SK-N-SH (cell line): ENCODE data around the gene NFIX. TPM values are rescaled to one million over a fixed set of nuclear protein-coding genes. Genes with fewer than 3 reads are reported as not detected.

Experiments used
- CTCF ChIA-PET: fragments of 300-600, 350-600 bp; formaldehyde crosslinking; extraction: SDS; loops from one replicate; lab custom pipeline; 2021; lab: Yijun Ruan, JAX
- POLR2A ChIA-PET: fragments of 350-600 bp; sonication (Branson Sonifier 250); formaldehyde crosslinking; extraction: SDS; loops from one replicate; lab custom pipeline; 2020; ENCODE audit warnings: antibody characterized with exemption, inconsistent platforms; lab: Yijun Ruan, JAX
- DNase-seq: peaks from one replicate; pipeline ENCODE4 v3.0.0; 2012
- H2AFZ ChIP-seq: fragments of 200-600 bp; sonication (generic); 2 replicates; pipeline ENCODE4 v1.8.1; 2016; ENCODE audit warnings: antibody characterized with exemption, mild to moderate bottlenecking, low read depth
- H3F3A ChIP-seq: fragments of 200-600 bp; sonication (generic); replicated peaks from 2 replicates; pipeline ENCODE3; 2016; ENCODE audit warnings: antibody characterized with exemption, mild to moderate bottlenecking; ENCODE audit not compliant: insufficient read depth
- H3K27ac ChIP-seq, 2 experiments: fragments of 200-500 bp in 1 of 2; fragments of 200-600 bp in 1 of 2; sonication (Bioruptor generic) in 1 of 2; sonication (generic), shearing (Covaris generic) in 1 of 2; 2 replicates each; pipeline versions ENCODE4 v1.5.1 to v1.6.1; 2014 to 2016; ENCODE audit warnings: low read depth in 2 of 2, inconsistent platforms in 1 of 2, low read length in 1 of 2, mild to moderate bottlenecking in 1 of 2, mixed read lengths in 1 of 2
- H3K27me3 ChIP-seq: fragments of 200-600 bp; sonication (generic), shearing (Covaris generic); 2 replicates; pipeline ENCODE4 v1.6.1; 2016; ENCODE audit warnings: mixed run types; ENCODE audit not compliant: insufficient read depth
- H3K36me3 ChIP-seq, 2 experiments: fragments of 200-500 bp in 1 of 2; fragments of 200-600 bp in 1 of 2; sonication (Bioruptor generic) in 1 of 2; sonication (generic) in 1 of 2; replicated peaks in 1 of 2; 2 replicates each; pipeline versions ENCODE3 to v1.5.1; 2014 to 2016; ENCODE audit warnings: low read length in 1 of 2, mild to moderate bottlenecking in 1 of 2; ENCODE audit not compliant: insufficient read depth in 2 of 2, control insufficient read depth in 1 of 2
- H3K4me1 ChIP-seq, 2 experiments: fragments of 200-500 bp in 1 of 2; fragments of 200-600 bp in 1 of 2; sonication (Bioruptor generic) in 1 of 2; sonication (generic), shearing (Covaris generic) in 1 of 2; 2 replicates each; pipeline versions ENCODE4 v1.5.1 to v1.6.1; 2014 to 2016; ENCODE audit warnings: low read depth in 1 of 2, low read length in 1 of 2, mixed run types in 1 of 2; ENCODE audit not compliant: insufficient read depth in 2 of 2, control insufficient read depth in 1 of 2
- H3K4me2 ChIP-seq: fragments of 200-600 bp; sonication (generic), shearing (Covaris generic); 2 replicates; pipeline ENCODE4 v1.6.1; 2017; ENCODE audit warnings: mixed run types
- H3K4me3 ChIP-seq, 2 experiments: fragments of 200-500 bp in 1 of 2; fragments of 200-600 bp in 1 of 2; sonication (Bioruptor generic) in 1 of 2; sonication (generic), shearing (Covaris generic) in 1 of 2; 2 replicates each; pipeline versions ENCODE4 v1.5.1 to v1.8.1; 2014 to 2016; ENCODE audit warnings: low read depth in 2 of 2, inconsistent platforms in 1 of 2, low read length in 1 of 2, mild to moderate bottlenecking in 1 of 2, mixed read lengths in 1 of 2, moderate library complexity in 1 of 2
- H3K79me2 ChIP-seq: fragments of 200-600 bp; sonication (generic); 2 replicates; pipeline ENCODE4 v1.8.1; 2017; ENCODE audit warnings: mild to moderate bottlenecking; ENCODE audit not compliant: insufficient read depth
- H3K9ac ChIP-seq: fragments of 200-600 bp; sonication (generic); 2 replicates; pipeline ENCODE4 v1.6.1; 2017; ENCODE audit warnings: mixed run types
- H3K9me2 ChIP-seq: fragments of 200-600 bp; sonication (generic); 2 replicates; pipeline ENCODE4 v1.6.1; 2017; ENCODE audit warnings: mixed run types
- H3K9me3 ChIP-seq: fragments of 200-600 bp; sonication (generic); 2 replicates; pipeline ENCODE4 v1.6.1; 2017; ENCODE audit warnings: mixed run types, mild to moderate bottlenecking, moderate library complexity
- H4K20me1 ChIP-seq: fragments of 200-600 bp; sonication (generic); 2 replicates; pipeline ENCODE4 v1.6.1; 2017; ENCODE audit warnings: mild to moderate bottlenecking, mixed run types; ENCODE audit not compliant: insufficient read depth
- CHD2 ChIP-seq: fragments of 150-350 bp; IDR thresholded peaks from 2 replicates; pipeline ENCODE4 v1.6.1; 2018; ENCODE audit warnings: low read length; ENCODE audit not compliant: partially characterized antibody
- ELF1 ChIP-seq: IDR thresholded peaks from 2 replicates; pipeline ENCODE4 v1.4.0; 2012
- EZH2phosphoT487 ChIP-seq: fragments of 200-600 bp; sonication (generic); IDR thresholded peaks from 2 replicates; pipeline ENCODE4 v1.6.1; 2017; ENCODE audit warnings: low read depth, mixed run types, mild to moderate bottlenecking, antibody characterized with exemption, moderate library complexity, borderline replicate concordance
- FOSL2 ChIP-seq: IDR thresholded peaks from 2 replicates; pipeline ENCODE4 v1.4.0; 2012; ENCODE audit warnings: low read depth, mild to moderate bottlenecking, moderate library complexity, borderline replicate concordance
- FOXJ3 ChIP-seq: sonication (generic); formaldehyde crosslinking; IDR thresholded peaks from 2 replicates; pipeline ENCODE4 v1.5.1; 2020; ENCODE audit warnings: mild to moderate bottlenecking, missing genetic modification reagents
- FOXM1 ChIP-seq: IDR thresholded peaks from 2 replicates; pipeline ENCODE4 v1.4.0; 2012; ENCODE audit warnings: low read depth, mild to moderate bottlenecking
- GABPA ChIP-seq: IDR thresholded peaks from 2 replicates; pipeline ENCODE4 v1.4.0; 2012; ENCODE audit warnings: low read depth, mild to moderate bottlenecking
- IRF3 ChIP-seq: fragments of 150-350 bp; IDR thresholded peaks from 2 replicates; pipeline ENCODE4 v1.6.1; 2016; ENCODE audit warnings: mild to moderate bottlenecking, low read depth, low read length
- MAX ChIP-seq: IDR thresholded peaks from 2 replicates; pipeline ENCODE4 v1.4.0; 2012; ENCODE audit warnings: low read depth
- MEF2A ChIP-seq: IDR thresholded peaks from 2 replicates; pipeline ENCODE4 v1.4.0; 2012; ENCODE audit warnings: low read depth, borderline replicate concordance
- MXI1 ChIP-seq: IDR thresholded peaks from 2 replicates; pipeline ENCODE4 v1.6.1; 2012; ENCODE audit warnings: mild to moderate bottlenecking, low read depth, low read length, improper control_type of control experiment
- NFIC ChIP-seq: IDR thresholded peaks from 2 replicates; pipeline ENCODE4 v1.4.0; 2012; ENCODE audit warnings: borderline replicate concordance
- PBX3 ChIP-seq: IDR thresholded peaks from 2 replicates; pipeline ENCODE4; 2012
- POLR2AphosphoS5 ChIP-seq: IDR thresholded peaks from 2 replicates; pipeline ENCODE4 v1.6.1; 2012; ENCODE audit warnings: low read depth, low read length
- RCOR1 ChIP-seq: fragments of 150-350 bp; IDR thresholded peaks from 2 replicates; pipeline ENCODE4 v1.6.1; 2017; ENCODE audit warnings: antibody characterized with exemption, low read length
- RFX5 ChIP-seq: IDR thresholded peaks from 2 replicates; pipeline ENCODE4 v1.6.1; 2012; ENCODE audit warnings: mild to moderate bottlenecking, improper control_type of control experiment, low read length
- RXRA ChIP-seq: IDR thresholded peaks from 2 replicates; pipeline ENCODE4 v1.4.0; 2012; ENCODE audit warnings: low read depth, mild to moderate bottlenecking, borderline replicate concordance
- TCF12 ChIP-seq: IDR thresholded peaks from 2 replicates; pipeline ENCODE4 v1.4.0; 2012
- YY1 ChIP-seq: IDR thresholded peaks from 2 replicates; pipeline ENCODE4 v1.4.0; 2012; ENCODE audit warnings: low read depth, mild to moderate bottlenecking
- WGBS: methylation state at CpG from one replicate; pipeline ENCODE4 v1.1.6; 2017; ENCODE audit warnings: low lambda C conversion rate; 5-methylcytosine and 5-hydroxymethylcytosine counted together
- polyA plus RNA-seq, 3 experiments: library from polyadenylated mRNA; depleted of rRNA; stranded (reverse); fragments of >200 nt; gene quantifications; 2 replicates each; pipeline ENCODE4 v1.2.3, GENCODE V29; 2012
- TF ChIP-seq, protein P1 (sequence below): fragments of 150-350 bp; IDR thresholded peaks from 2 replicates; pipeline ENCODE4 v1.6.1; 2017; ENCODE audit warnings: antibody characterized with exemption, low read length, low read depth, borderline replicate concordance
- TF ChIP-seq, protein P2 (sequence below): IDR thresholded peaks from 2 replicates; pipeline ENCODE4 v1.6.1; 2012; ENCODE audit warnings: mild to moderate bottlenecking, low read depth, low read length, moderate library complexity

The NFIX gene
- polyA plus RNA-seq, 1 of the 3 experiments (the other 2 are of a cell fraction) = 14.8 TPM

DNA sequence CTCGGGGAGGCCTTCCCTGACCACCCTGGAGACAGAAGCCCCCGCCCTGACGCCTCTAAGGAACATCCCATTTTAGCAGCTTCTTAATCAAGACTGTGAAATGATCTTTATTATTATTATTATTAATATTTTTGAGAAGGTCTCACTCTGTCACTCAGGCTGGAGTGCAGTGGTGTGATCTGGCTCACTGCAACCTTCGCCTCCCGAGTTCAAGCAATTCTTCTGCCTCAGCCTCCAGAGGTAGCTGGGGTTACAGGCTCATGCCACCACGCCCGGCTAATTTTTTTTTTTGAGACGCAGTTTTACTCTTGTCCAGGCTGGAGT is 29.5 kb upstream of the NFIX start (continued):
- TF ChIP-seq RFX5 (no peak), RCOR1 (no peak), IRF3 (no peak)
- TF ChIP-seq, protein P1, sequence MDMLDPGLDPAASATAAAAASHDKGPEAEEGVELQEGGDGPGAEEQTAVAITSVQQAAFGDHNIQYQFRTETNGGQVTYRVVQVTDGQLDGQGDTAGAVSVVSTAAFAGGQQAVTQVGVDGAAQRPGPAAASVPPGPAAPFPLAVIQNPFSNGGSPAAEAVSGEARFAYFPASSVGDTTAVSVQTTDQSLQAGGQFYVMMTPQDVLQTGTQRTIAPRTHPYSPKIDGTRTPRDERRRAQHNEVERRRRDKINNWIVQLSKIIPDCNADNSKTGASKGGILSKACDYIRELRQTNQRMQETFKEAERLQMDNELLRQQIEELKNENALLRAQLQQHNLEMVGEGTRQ = no peak

DNA sequence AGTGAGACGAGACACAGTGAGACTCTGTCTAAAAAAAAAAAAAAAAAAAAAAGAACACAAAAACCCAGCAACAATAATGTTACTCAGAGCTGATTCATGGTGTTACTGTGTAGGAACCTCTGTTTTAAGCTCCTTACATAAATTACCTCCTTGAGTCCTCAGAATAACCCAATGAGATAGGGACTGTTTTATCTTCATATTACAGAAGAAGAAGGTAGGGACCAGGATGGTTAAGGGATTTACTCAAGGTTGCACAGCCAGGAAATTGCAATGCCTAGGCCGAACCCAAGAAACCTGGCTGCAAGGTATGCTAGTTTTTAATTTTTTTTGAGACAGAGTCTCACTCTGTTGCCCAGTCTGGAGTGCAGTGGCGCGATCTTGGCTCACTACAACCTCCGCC is 27.4 kb upstream of the NFIX start:
- no peak overlapping the region for H2AFZ ChIP-seq
- no peaks in the 10 kb centered on the region for H3K9me3 ChIP-seq
- peaks cover 17% of the 10 kb centered on the region for H3F3A ChIP-seq
- no peak overlapping the region for H3K9ac ChIP-seq
- H4K20me1 ChIP-seq = no peaks in the 10 kb centered on the region
- H3K36me3 ChIP-seq = no peaks in the 10 kb centered on the region
- no peak overlapping the region for H3K4me3 ChIP-seq
- TF ChIP-seq MXI1 = no peak
- TF ChIP-seq RCOR1 = no peak
- no peak for TF ChIP-seq FOXJ3 (CRISPR knock-in tag)
- TF ChIP-seq NFIC = no peak
- no peak for TF ChIP-seq EZH2phosphoT487
- no peak for TF ChIP-seq RFX5
- no peak for TF ChIP-seq MAX
- TF ChIP-seq FOXM1 = no peak
- no peak for TF ChIP-seq CHD2
- no peak for TF ChIP-seq PBX3
- no peak for TF ChIP-seq GABPA
- TF ChIP-seq POLR2AphosphoS5 = no peak
- no peak for TF ChIP-seq YY1
- TF ChIP-seq FOSL2 = no peak
- TF ChIP-seq TCF12 = no peak
- no peak for TF ChIP-seq RXRA
- TF ChIP-seq MEF2A = no peak
- TF ChIP-seq, protein P2, sequence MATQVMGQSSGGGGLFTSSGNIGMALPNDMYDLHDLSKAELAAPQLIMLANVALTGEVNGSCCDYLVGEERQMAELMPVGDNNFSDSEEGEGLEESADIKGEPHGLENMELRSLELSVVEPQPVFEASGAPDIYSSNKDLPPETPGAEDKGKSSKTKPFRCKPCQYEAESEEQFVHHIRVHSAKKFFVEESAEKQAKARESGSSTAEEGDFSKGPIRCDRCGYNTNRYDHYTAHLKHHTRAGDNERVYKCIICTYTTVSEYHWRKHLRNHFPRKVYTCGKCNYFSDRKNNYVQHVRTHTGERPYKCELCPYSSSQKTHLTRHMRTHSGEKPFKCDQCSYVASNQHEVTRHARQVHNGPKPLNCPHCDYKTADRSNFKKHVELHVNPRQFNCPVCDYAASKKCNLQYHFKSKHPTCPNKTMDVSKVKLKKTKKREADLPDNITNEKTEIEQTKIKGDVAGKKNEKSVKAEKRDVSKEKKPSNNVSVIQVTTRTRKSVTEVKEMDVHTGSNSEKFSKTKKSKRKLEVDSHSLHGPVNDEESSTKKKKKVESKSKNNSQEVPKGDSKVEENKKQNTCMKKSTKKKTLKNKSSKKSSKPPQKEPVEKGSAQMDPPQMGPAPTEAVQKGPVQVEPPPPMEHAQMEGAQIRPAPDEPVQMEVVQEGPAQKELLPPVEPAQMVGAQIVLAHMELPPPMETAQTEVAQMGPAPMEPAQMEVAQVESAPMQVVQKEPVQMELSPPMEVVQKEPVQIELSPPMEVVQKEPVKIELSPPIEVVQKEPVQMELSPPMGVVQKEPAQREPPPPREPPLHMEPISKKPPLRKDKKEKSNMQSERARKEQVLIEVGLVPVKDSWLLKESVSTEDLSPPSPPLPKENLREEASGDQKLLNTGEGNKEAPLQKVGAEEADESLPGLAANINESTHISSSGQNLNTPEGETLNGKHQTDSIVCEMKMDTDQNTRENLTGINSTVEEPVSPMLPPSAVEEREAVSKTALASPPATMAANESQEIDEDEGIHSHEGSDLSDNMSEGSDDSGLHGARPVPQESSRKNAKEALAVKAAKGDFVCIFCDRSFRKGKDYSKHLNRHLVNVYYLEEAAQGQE = no peak
- no peak for TF ChIP-seq IRF3
- no peak for TF ChIP-seq ELF1
- no peak for DNase-seq
- no peaks in the 10 kb centered on the region for H3K27me3 ChIP-seq
- H3K79me2 ChIP-seq = no peaks in the 10 kb centered on the region
- H3K4me1 ChIP-seq = peaks cover 6 to 14% of the 10 kb centered on the region in 2 experiments; a peak in 3 of 4 replicates
- H3K9me2 ChIP-seq = no peaks in the 10 kb centered on the region
- peak overlapping the region in 1 of 2 experiments; percentile 36; a peak in 2 of 4 replicates for H3K27ac ChIP-seq
- H3K4me2 ChIP-seq = no peak overlapping the region
- WGBS = 90% methylated on average over 5 of the region's 5 CpGs
- ChIA-PET POLR2A (no interaction called here), CTCF (interaction anchor here (0.6 to 24.6 kb wide), 5 partner anchors 9 to 125 kb away, joined by 3 to 603 read pairs (median 144); no protein-coding TSS in a partner anchor)
